Vagina (tissue), 2 donors: ENCODE results near the gene IL13. TPM values are rescaled to one million over a fixed set of nuclear protein-coding genes. Genes with fewer than 3 reads are reported as not detected.

Experiments
- DNase-seq, 2 donors: peaks; one replicate each; pipeline ENCODE4 v3.0.0-alpha.2; 2017; ENCODE audit errors: extremely low spot score in 2 of 2
- H3K27ac ChIP-seq: fragments of 200-600 bp; sonication (generic); one replicate; pipeline ENCODE4 v1.5.1; 2019
- H3K27me3 ChIP-seq: fragments of 200-600 bp; sonication (generic); one replicate; pipeline ENCODE4 v1.5.1; 2019
- H3K36me3 ChIP-seq, 2 donors: fragments of 200-600 bp; sonication (generic); one replicate each; pipeline ENCODE4 v1.5.1; 2017 to 2019
- H3K4me1 ChIP-seq: fragments of 200-600 bp; sonication (generic); one replicate; pipeline ENCODE4 v1.5.1; 2019
- H3K4me3 ChIP-seq, 2 donors: fragments of 200-600 bp; sonication (generic); 1 replicate in 1 of 2; 2 replicates in 1 of 2; pipeline ENCODE4 v1.5.1; 2016 to 2019
- H3K9me3 ChIP-seq: fragments of 200-600 bp; sonication (generic); one replicate; pipeline ENCODE4 v1.5.1; 2019
- CTCF ChIP-seq, 3 experiments: fragments of 450-650 bp in 2 of 3; fragments of 200-600 bp in 1 of 3; sonication (generic) in 1 of 3; IDR thresholded peaks; one replicate each; pipeline ENCODE4 v1.5.1; 2017 to 2019; ENCODE audit warnings: antibody characterized with exemption in 3 of 3, mild to moderate bottlenecking in 2 of 3, moderate library complexity in 2 of 3
- POLR2A ChIP-seq, 2 donors: fragments of 450-650 bp; IDR thresholded peaks; one replicate each; pipeline ENCODE4 v1.6.1; 2017; ENCODE audit warnings: antibody characterized with exemption in 2 of 2, mild to moderate bottlenecking in 2 of 2, moderate library complexity in 2 of 2
- POLR2AphosphoS5 ChIP-seq, 2 donors: sonication (generic); formaldehyde crosslinking; IDR thresholded peaks; one replicate each; pipeline ENCODE4 v1.9.0; 2017; ENCODE audit warnings: antibody characterized with exemption in 2 of 2, mild to moderate bottlenecking in 2 of 2, low read depth in 1 of 2; ENCODE audit not compliant: insufficient read depth in 1 of 2
- intact Hi-C: fragments of 100-400 bp; cut with DNase I; formaldehyde crosslinking; loops from one replicate; pipeline ENCODE4 v1.15.1; 2023
- total RNA-seq: library from RNA; depleted of rRNA; stranded (reverse); fragments of >200 nt; gene quantifications from one replicate; pipeline ENCODE4 v1.2.3, GENCODE V29; 2016

Gene IL13
- total RNA-seq, 1 donor from 2014 or later = not detected

DNA sequence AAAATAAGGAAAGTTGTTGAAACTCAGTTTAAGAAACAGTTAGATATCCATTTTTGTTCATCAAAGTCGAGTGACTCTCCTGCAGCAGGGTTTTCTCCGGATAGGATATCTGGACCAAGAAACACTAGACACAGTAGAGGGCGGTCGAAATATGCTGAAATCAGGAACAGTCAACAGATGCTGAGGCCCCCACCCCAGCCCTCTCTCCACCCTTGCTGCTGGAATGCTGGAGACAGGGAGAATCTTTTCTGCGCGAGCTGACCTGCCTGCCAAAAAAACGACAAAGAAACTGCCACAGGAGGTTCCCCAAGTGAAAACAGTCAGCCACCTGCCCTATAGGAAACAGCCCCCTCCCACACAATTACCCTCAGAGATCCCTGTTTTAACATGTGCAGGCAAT, 4.3 kb upstream of the IL13 start:
- Histone ChIP-seq H3K36me3 (no peaks in the 10 kb centered on the region), H3K9me3 (no peaks in the 10 kb centered on the region), H3K27ac (no peak overlapping the region), H3K4me1 (peaks cover 16% of the 10 kb centered on the region), H3K4me3 (no peak overlapping the region), H3K27me3 (peaks cover 5% of the 10 kb centered on the region)
- peak in 1 of 2 donors; percentile 75 for DNase-seq
- intact Hi-C loops = no loop called here
- no peak for TF ChIP-seq POLR2A (IDR thresholded peaks at IDR 0.05)
- TF ChIP-seq CTCF (IDR thresholded peaks at IDR 0.05) = no peak
- TF ChIP-seq POLR2AphosphoS5 (IDR thresholded peaks at IDR 0.05; ENCODE audit: insufficient read depth in 1 of 2, low read depth in 1 of 2) = no peak

DNA sequence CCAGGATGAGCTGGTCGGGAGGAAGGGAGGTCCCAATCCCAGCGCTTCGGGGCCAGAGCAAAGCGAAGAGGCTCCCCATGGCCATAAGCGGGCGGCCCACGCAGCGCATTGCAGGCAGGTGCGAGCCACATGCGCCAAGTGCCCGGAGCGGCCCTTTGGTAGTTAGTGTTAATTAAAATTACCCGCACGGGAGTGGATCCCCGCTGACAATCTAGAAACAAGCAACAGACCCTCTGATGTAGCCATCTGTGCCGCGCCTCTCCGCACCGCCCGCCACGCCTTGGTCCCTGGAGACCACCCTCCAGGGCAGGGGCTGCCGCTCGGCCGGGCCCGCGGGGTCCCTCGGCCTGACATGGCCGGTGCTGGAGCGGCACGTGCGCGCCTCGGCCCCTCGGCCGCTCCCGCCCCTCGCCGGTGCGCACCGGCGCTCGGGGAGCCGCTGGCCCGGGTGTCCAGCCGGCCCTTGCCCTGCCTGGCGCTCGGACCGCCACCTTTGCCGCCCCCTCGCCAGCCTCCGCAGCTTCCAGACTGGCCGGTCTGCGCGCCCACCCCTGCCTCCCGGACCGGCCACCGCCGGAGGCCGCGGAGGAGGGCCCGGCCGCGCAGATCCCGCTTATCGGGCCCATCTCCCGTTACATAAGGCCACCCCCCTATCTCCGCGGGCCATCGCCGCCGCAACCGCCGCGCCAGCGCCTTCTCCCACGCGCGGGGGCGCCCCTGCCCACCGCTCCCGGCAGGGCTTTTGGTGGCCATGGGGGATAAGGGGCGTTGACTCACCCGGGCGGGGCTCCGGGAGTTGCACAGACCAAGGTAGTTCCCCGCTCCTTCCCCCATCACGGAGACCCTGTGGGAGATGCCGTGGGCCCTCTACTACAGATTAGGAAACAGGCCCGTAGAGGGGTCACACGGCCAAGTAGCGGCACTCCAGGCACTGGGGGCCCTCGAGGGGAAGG, 1.9 kb upstream of the IL13 start:
- H3K36me3 ChIP-seq = no peaks in the 10 kb centered on the region
- peak; percentile 65 to 77 for DNase-seq
- no peaks in the 10 kb centered on the region for H3K9me3 ChIP-seq
- H3K27ac ChIP-seq = no peak overlapping the region
- H3K4me1 ChIP-seq = peaks cover 16% of the 10 kb centered on the region
- H3K4me3 ChIP-seq = peak overlapping the region; percentile 42 to 59
- peaks cover 5% of the 10 kb centered on the region for H3K27me3 ChIP-seq
- TF ChIP-seq POLR2A (IDR thresholded peaks at IDR 0.05) (no peak), CTCF (IDR thresholded peaks at IDR 0.05) (no peak), POLR2AphosphoS5 (IDR thresholded peaks at IDR 0.05; ENCODE audit: insufficient read depth in 1 of 2, low read depth in 1 of 2) (no peak)
- intact Hi-C loops = no loop called here

GRCh38 chr5:132656774-132657355, 1.1 kb upstream of the IL13 start:
- no peaks in the 10 kb centered on the region for H3K36me3 ChIP-seq
- H3K27me3 ChIP-seq = peaks cover 5% of the 10 kb centered on the region
- intact Hi-C loops = no loop called here
- H3K4me1 ChIP-seq = peaks cover 16% of the 10 kb centered on the region
- H3K4me3 ChIP-seq = peak overlapping the region; percentile 42 to 59
- peak; percentile 71 to 82 for DNase-seq
- no peaks in the 10 kb centered on the region for H3K9me3 ChIP-seq
- TF ChIP-seq POLR2A (IDR thresholded peaks at IDR 0.05) = no peak
- TF ChIP-seq POLR2AphosphoS5 (IDR thresholded peaks at IDR 0.05; ENCODE audit: insufficient read depth in 1 of 2, low read depth in 1 of 2) = no peak
- TF ChIP-seq CTCF (IDR thresholded peaks at IDR 0.05) = no peak
- no peak overlapping the region for H3K27ac ChIP-seq

- TF ChIP-seq POLR2AphosphoS5 (IDR thresholded peaks at IDR 0.05; ENCODE audit: insufficient read depth in 1 of 2, low read depth in 1 of 2) = no peak
- no peak for TF ChIP-seq CTCF (IDR thresholded peaks at IDR 0.05)
- no peaks in the 10 kb centered on the region for H3K36me3 ChIP-seq
Measured at GRCh38 chr5:132658381-132659302, 669 bp downstream of the IL13 start.

More at GRCh38 chr5:132658381-132659302, 669 bp downstream of the IL13 start:
- H3K4me1 ChIP-seq = peaks cover 16% of the 10 kb centered on the region
- no peaks in the 10 kb centered on the region for H3K9me3 ChIP-seq
- intact Hi-C loops = no loop called here
- no peak overlapping the region for H3K27ac ChIP-seq
- peak in 1 of 2 donors; percentile 65 for DNase-seq
- H3K4me3 ChIP-seq = no peak overlapping the region
- H3K27me3 ChIP-seq = peaks cover 5% of the 10 kb centered on the region
